ENCODE results near the gene CARM1. TPM values are rescaled to one million over a fixed set of nuclear protein-coding genes. Genes with fewer than 3 reads are reported as not detected.

Gene CARM1
- total and polyA plus RNA-seq, 2 donors from 2014 or later, result 21.9 to 41.2 TPM

- Histone ChIP-seq H3K36me3 (ENCODE audit: control insufficient read depth in 2 of 3, insufficient read depth in 3 of 3, low read length in 3 of 3) (peaks cover 0 to 3% (median 0%) of the 10 kb centered on the region in 3 donors), H3K27ac (ENCODE audit: low read depth in 2 of 2, low read length in 2 of 2) (no peak overlapping the region), H3K27me3 (ENCODE audit: control insufficient read depth, insufficient read depth, low read length) (no peaks in the 10 kb centered on the region), H3K9me3 (ENCODE audit: control insufficient read depth in 2 of 3, insufficient read depth in 1 of 3, low read length in 3 of 3) (no peaks in the 10 kb centered on the region), H3K9ac (ENCODE audit: low read length in 3 of 3) (no peak overlapping the region), H3K4me1 (ENCODE audit: control insufficient read depth in 2 of 3, insufficient read depth in 2 of 3, low read depth in 1 of 3, low read length in 3 of 3) (peaks cover 2 to 20% (median 9%) of the 10 kb centered on the region in 3 donors), H3K4me3 (ENCODE audit: low read length in 3 of 3) (peak overlapping the region in 1 of 3 donors; percentile 3)
- intact Hi-C loops (cut with DNase I), result no loop called here
- TF ChIP-seq CTCF (IDR thresholded peaks at IDR 0.05; ENCODE audit: borderline replicate concordance, extremely low read depth, insufficient read depth), result no peak
- DNase-seq (no peak), FAIRE-seq (no peak)
Measured at GRCh38 chr19:10963865-10964264, 92.5 kb downstream of the CARM1 start.

GRCh38 chr19:10964903-10965302 lies 93.5 kb downstream of the CARM1 start:
- DNase-seq (no peak), FAIRE-seq (no peak)
- Histone ChIP-seq H3K4me1 (ENCODE audit: control insufficient read depth in 2 of 3, insufficient read depth in 2 of 3, low read depth in 1 of 3, low read length in 3 of 3) (peaks cover 2 to 22% (median 10%) of the 10 kb centered on the region in 3 donors), H3K9me3 (ENCODE audit: control insufficient read depth in 2 of 3, insufficient read depth in 1 of 3, low read length in 3 of 3) (no peaks in the 10 kb centered on the region), H3K27ac (ENCODE audit: low read depth in 2 of 2, low read length in 2 of 2) (no peak overlapping the region), H3K9ac (ENCODE audit: low read length in 3 of 3) (no peak overlapping the region), H3K27me3 (ENCODE audit: control insufficient read depth, insufficient read depth, low read length) (no peaks in the 10 kb centered on the region), H3K4me3 (ENCODE audit: low read length in 3 of 3) (no peak overlapping the region), H3K36me3 (ENCODE audit: control insufficient read depth in 2 of 3, insufficient read depth in 3 of 3, low read length in 3 of 3) (peaks cover 0 to 3% (median 0%) of the 10 kb centered on the region in 3 donors)
- intact Hi-C loops (cut with DNase I), result no loop called here
- no peak for TF ChIP-seq CTCF (IDR thresholded peaks at IDR 0.05; ENCODE audit: borderline replicate concordance, extremely low read depth, insufficient read depth)

- intact Hi-C loops (cut with DNase I), result no loop called here
Measured at GRCh38 chr19:10965398-10965797, 94.0 kb downstream of the CARM1 start.

More at GRCh38 chr19:10965398-10965797, 94.0 kb downstream of the CARM1 start:
- no peak for TF ChIP-seq CTCF (IDR thresholded peaks at IDR 0.05; ENCODE audit: borderline replicate concordance, extremely low read depth, insufficient read depth)
- Histone ChIP-seq H3K9me3 (ENCODE audit: control insufficient read depth in 2 of 3, insufficient read depth in 1 of 3, low read length in 3 of 3) (no peaks in the 10 kb centered on the region), H3K4me3 (ENCODE audit: low read length in 3 of 3) (no peak overlapping the region), H3K36me3 (ENCODE audit: control insufficient read depth in 2 of 3, insufficient read depth in 3 of 3, low read length in 3 of 3) (peaks cover 0 to 3% (median 0%) of the 10 kb centered on the region in 3 donors), H3K4me1 (ENCODE audit: control insufficient read depth in 2 of 3, insufficient read depth in 2 of 3, low read depth in 1 of 3, low read length in 3 of 3) (peaks cover 2 to 22% (median 10%) of the 10 kb centered on the region in 3 donors), H3K27me3 (ENCODE audit: control insufficient read depth, insufficient read depth, low read length) (no peaks in the 10 kb centered on the region), H3K9ac (ENCODE audit: low read length in 3 of 3) (no peak overlapping the region), H3K27ac (ENCODE audit: low read depth in 2 of 2, low read length in 2 of 2) (no peak overlapping the region)
- FAIRE-seq (no peak), DNase-seq (no peak)
